Thyroid gland (tissue), 4 donors: ENCODE data around the gene LRFN3. TPM values are rescaled to one million over a fixed set of nuclear protein-coding genes. Genes with fewer than 3 reads are reported as not detected.

Experiments
- DNase-seq, 2 donors: peaks; one replicate each; pipeline ENCODE4 v3.0.0-alpha.2; 2019
- H3K27ac ChIP-seq, 3 donors: fragments of 200-600 bp; sonication (generic); 1 replicate in 2 of 3; 2 replicates in 1 of 3; pipeline ENCODE4 v1.5.1; 2016 to 2019; ENCODE audit warnings: mild to moderate bottlenecking in 1 of 3, moderate library complexity in 1 of 3
- H3K27me3 ChIP-seq: fragments of 200-600 bp; sonication (generic); one replicate; pipeline ENCODE4 v1.5.1; 2019
- H3K36me3 ChIP-seq, 2 donors: fragments of 200-600 bp; sonication (generic); one replicate each; pipeline ENCODE4 v1.5.1; 2016 to 2019
- H3K4me1 ChIP-seq, 2 donors: fragments of 200-600 bp; sonication (generic); one replicate each; pipeline ENCODE4 v1.5.1; 2017 to 2019
- H3K4me3 ChIP-seq, 3 donors: fragments of 200-600 bp; sonication (generic); replicated peaks in 1 of 3; 1 replicate in 2 of 3; 2 replicates in 1 of 3; pipeline ENCODE4 v1.5.1; 2016; ENCODE audit warnings: mild to moderate bottlenecking in 1 of 3
- H3K9me3 ChIP-seq: fragments of 200-600 bp; sonication (generic); one replicate; pipeline ENCODE4 v1.5.1; 2017
- POLR2A ChIP-seq, 2 donors: fragments of 450-650 bp; IDR thresholded peaks; one replicate each; pipeline ENCODE4 v1.6.1; 2017; ENCODE audit warnings: antibody characterized with exemption in 2 of 2, mild to moderate bottlenecking in 2 of 2, moderate library complexity in 1 of 2
- WGBS, 2 donors: methylation state at CpG; one replicate each; pipeline ENCODE4 v1.1.5; 2017; 5-methylcytosine and 5-hydroxymethylcytosine counted together
- intact Hi-C: fragments of 100-400 bp; cut with DNase I; formaldehyde crosslinking; loops from one replicate; pipeline ENCODE4 v1.15.1; 2023
- total RNA-seq, 4 donors: library from RNA; depleted of rRNA; stranded (reverse); fragments of >200 nt; gene quantifications; one replicate each; pipeline ENCODE4 v1.2.3, GENCODE V29; 2016
- TF ChIP-seq, protein P1 (sequence below), 6 experiments: fragments of 200-600 bp in 3 of 6; fragments of 450-650 bp in 3 of 6; sonication (generic) in 3 of 6; IDR thresholded peaks; one replicate each; pipeline ENCODE4 v1.5.1; 2016 to 2019; ENCODE audit warnings: antibody characterized with exemption in 6 of 6, mild to moderate bottlenecking in 2 of 6, inconsistent platforms in 1 of 6, moderate library complexity in 1 of 6

Gene LRFN3
- total RNA-seq, 4 donors from 2014 or later: 7.1 to 15.5 (median 11.1) TPM

DNA sequence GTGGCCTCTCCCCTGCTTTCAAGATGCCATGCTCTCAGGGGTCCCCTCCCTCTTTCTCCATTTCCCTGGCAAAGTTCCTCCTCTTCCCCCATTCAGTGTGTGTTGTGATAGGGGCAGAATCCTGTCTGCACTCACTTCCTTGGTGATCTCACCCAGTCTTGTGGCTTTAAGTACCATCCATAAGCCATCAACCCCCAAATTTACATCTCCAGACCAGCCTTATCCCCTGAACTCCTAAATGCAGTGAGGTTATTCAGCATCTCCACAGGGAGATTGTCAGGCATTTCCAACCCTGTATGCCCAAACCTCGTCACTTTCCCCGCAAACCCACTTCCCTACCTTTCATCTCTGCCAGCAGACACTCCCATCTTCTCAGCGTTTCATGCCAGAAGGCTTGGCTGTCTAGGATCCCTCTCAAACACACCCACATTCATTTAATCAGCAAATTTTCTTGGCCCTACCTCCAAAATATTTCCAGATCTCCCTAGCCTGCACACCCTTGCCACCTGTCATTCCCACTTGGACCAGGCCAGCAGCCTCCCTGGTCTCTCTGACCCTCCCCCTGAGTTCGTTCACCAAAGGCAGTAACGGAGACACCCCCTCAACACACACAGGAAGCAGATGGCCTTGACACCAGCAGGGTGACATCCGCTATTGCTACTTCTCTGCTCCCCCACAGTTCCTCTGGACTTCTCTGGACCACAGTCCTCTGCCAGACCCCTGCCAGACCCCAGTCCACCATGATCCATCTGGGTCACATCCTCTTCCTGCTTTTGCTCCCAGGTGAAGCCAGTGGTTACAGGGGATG, 34.1 kb upstream of the LRFN3 start, which contains the start of gene HCST:
Gene HCST (plus strand): TSS at position 676 of the 808 bp plus-strand sequence. CDS start 65 bp downstream, at position 741.
- Histone ChIP-seq H3K9me3 (no peaks in the 10 kb centered on the region), H3K27me3 (no peaks in the 10 kb centered on the region), H3K4me3 (no peak within 1 kb of the TSS), H3K27ac (peak within 1 kb of the TSS in 2 of 3 donors; percentile 39 to 85), H3K36me3 (no peaks in the 10 kb centered on the region), H3K4me1 (peaks cover 7 to 32% of the 10 kb centered on the region in 2 donors)
- 52 to 61% methylated on average over 6 of the region's 6 CpGs for WGBS, 2 donors
- intact Hi-C loops: no loop called here
- no peak for TF ChIP-seq POLR2A (IDR thresholded peaks at IDR 0.05)
- TF ChIP-seq, protein P1, sequence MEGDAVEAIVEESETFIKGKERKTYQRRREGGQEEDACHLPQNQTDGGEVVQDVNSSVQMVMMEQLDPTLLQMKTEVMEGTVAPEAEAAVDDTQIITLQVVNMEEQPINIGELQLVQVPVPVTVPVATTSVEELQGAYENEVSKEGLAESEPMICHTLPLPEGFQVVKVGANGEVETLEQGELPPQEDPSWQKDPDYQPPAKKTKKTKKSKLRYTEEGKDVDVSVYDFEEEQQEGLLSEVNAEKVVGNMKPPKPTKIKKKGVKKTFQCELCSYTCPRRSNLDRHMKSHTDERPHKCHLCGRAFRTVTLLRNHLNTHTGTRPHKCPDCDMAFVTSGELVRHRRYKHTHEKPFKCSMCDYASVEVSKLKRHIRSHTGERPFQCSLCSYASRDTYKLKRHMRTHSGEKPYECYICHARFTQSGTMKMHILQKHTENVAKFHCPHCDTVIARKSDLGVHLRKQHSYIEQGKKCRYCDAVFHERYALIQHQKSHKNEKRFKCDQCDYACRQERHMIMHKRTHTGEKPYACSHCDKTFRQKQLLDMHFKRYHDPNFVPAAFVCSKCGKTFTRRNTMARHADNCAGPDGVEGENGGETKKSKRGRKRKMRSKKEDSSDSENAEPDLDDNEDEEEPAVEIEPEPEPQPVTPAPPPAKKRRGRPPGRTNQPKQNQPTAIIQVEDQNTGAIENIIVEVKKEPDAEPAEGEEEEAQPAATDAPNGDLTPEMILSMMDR (IDR thresholded peaks at IDR 0.05): no peak
- no peak for DNase-seq

DNA sequence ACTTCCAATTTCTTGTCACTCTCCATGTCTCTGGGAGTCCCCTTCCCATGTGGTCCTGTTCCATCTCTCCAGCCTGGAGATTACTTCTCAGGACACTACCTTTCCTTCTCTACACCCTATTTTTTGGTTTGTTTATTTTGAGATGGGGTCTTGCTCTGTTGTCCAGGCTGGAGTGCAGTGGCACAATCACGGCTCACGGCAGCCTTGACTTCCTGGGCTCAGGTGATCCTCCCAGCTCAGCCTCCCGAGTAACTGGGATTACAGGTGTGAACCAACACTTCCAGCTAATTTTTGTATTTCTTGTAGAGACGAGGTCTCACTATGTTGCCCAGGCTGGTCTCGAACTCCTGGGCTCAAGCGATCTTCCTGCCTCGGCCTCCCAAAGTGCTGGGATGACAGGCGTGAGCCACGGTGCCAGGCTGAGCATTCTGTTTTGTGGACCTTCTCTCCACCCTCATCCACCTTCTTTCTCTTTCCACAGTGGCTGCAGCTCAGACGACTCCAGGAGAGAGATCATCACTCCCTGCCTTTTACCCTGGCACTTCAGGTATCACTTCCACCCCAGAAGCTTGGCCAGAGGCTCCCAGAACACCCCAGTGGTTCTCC, 33.2 kb upstream of the LRFN3 start:
- H3K4me1 ChIP-seq: peaks cover 6 to 27% of the 10 kb centered on the region in 2 donors

DNA sequence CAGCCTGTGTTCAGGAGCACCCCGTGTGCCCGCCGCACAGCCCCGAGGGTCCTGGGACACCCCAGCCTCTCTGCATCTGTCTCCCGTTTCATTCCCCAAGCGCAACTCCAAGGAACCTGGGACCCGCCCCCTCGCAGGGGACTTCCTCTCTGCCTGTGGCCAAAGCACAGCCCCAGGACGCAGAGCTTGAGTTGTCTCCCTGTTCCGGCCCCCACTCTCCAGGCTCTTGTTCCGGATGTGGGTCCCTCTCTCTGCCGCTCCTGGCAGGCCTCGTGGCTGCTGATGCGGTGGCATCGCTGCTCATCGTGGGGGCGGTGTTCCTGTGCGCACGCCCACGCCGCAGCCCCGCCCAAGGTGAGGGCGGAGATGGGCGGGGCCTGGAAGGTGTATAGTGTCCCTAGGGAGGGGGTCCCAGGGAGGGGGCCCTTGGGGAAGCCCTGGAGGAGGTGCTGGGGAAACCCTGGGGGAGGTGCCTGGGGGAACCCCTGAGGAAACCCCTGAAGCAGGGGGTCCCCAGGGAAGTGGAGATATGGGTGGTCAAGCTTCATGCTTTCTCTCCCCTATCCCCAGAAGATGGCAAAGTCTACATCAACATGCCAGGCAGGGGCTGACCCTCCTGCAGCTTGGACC, 32.5 kb upstream of the LRFN3 start:
- no peak overlapping the region for H3K4me3 ChIP-seq
- TF ChIP-seq POLR2A (IDR thresholded peaks at IDR 0.05): peak in 1 of 2 donors; percentile 19
- TF ChIP-seq, protein P1 (IDR thresholded peaks at IDR 0.05): no peak
- 1 to 2% methylated on average over 11 to 22 of the region's 24 CpGs for whole genome bisulfite sequencing, 2 donors

More for the DNA sequence above, 33.2 kb upstream of the LRFN3 start:
- no peak for DNase-seq
- Histone ChIP-seq H3K36me3 (no peaks in the 10 kb centered on the region), H3K27ac (peak overlapping the region in 2 of 3 donors; percentile 30 to 39), H3K27me3 (no peaks in the 10 kb centered on the region), H3K4me3 (no peak overlapping the region), H3K9me3 (no peaks in the 10 kb centered on the region)
- TF ChIP-seq, protein P1 (IDR thresholded peaks at IDR 0.05): no peak
- TF ChIP-seq POLR2A (IDR thresholded peaks at IDR 0.05): no peak
- 68 to 80% methylated on average over 10 of the region's 10 CpGs for WGBS, 2 donors
- intact Hi-C loops: no loop called here

DNA sequence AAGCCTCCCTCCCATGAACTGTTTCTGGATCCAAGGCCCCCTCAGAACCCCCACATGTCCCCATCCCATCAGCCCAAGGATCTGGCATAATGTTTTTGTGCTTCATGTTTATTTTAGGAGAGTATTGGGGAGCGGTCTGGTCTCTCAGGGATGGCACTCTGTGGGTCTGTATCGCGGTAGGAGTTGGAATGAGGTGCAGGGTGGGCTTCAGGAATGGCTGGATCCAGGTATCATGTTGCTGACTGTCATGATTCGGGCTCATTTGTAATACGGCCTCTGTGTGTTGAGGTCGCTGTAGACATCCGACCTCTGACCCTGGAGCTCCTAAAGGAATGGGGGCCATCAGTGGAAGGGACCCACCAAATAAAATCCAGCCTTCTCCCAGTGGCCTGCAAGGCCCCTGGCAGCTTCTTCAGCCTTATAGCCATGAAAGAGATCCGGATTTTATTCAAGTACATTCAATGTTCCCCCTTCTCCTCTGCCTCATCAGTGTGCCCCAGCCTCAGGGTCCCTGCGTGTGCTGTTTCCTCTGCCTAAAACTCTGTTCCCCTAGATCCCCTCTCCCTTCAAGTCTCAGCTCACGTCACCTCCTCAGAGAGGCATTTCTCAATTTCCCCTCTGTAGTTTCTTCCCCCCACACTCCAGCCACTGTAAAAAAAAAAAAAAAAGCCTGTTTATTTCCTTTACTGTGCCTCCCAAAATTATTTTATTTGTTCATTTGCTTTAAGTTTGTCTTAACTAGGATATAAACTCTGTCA, 31.7 kb upstream of the LRFN3 start:
- no peak for DNase-seq
- no peaks in the 10 kb centered on the region for H3K9me3 ChIP-seq
- no peak overlapping the region for H3K4me3 ChIP-seq
- WGBS, 2 donors: 89% methylated on average over 9 to 10 of the region's 10 CpGs
- peaks cover 0 to 21% of the 10 kb centered on the region in 2 donors for H3K4me1 ChIP-seq
- H3K27me3 ChIP-seq: no peaks in the 10 kb centered on the region
- intact Hi-C loops: no loop called here
- no peaks in the 10 kb centered on the region for H3K36me3 ChIP-seq
- no peak for TF ChIP-seq POLR2A (IDR thresholded peaks at IDR 0.05)
- TF ChIP-seq, protein P1 (IDR thresholded peaks at IDR 0.05): no peak
- no peak overlapping the region for H3K27ac ChIP-seq

More for the DNA sequence above, 32.5 kb upstream of the LRFN3 start:
- H3K4me1 ChIP-seq: peaks cover 0 to 21% of the 10 kb centered on the region in 2 donors
- H3K36me3 ChIP-seq: no peaks in the 10 kb centered on the region
- intact Hi-C loops: no loop called here
- H3K27ac ChIP-seq: peak overlapping the region in 2 of 3 donors; percentile 30 to 39
- H3K27me3 ChIP-seq: no peaks in the 10 kb centered on the region
- H3K9me3 ChIP-seq: no peaks in the 10 kb centered on the region
- peak; percentile 80 to 81 for DNase-seq
